HG03045 (cell line): Measurements from ENCODE around the gene MIB1.
"Not testable (repeated sequence)": the region's sequence is repeated elsewhere in the genome, so short reads cannot be mapped to it uniquely, and the experiment has no call there.

Experiments used
- ATAC-seq: cut with Tn5 transposase; IDR thresholded peaks from one replicate; pipeline ENCODE4 v1.9.1; 2021; ENCODE audit warnings: mild to moderate bottlenecking, moderate library complexity; ENCODE audit not compliant: unreplicated experiment

The MIB1 gene

DNA sequence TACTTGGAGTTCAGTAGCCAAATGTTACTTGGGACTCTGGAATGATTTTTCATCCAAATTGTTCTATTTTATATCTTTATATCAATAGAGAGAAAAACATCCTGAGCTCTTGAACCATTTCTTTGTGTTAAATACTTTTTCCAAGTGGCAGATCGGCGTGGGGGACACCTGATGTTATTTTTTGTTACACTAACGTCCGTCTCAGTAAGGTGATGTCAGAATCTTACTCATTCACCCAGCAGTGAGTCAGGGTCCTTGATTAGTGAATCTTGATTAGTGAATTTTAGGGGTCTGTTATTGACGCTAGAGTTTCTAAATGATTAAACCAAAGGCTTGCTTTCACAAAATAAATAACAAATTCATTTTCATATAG is 1.7 kb downstream of the MIB1 start:
- no peak for ATAC-seq

DNA sequence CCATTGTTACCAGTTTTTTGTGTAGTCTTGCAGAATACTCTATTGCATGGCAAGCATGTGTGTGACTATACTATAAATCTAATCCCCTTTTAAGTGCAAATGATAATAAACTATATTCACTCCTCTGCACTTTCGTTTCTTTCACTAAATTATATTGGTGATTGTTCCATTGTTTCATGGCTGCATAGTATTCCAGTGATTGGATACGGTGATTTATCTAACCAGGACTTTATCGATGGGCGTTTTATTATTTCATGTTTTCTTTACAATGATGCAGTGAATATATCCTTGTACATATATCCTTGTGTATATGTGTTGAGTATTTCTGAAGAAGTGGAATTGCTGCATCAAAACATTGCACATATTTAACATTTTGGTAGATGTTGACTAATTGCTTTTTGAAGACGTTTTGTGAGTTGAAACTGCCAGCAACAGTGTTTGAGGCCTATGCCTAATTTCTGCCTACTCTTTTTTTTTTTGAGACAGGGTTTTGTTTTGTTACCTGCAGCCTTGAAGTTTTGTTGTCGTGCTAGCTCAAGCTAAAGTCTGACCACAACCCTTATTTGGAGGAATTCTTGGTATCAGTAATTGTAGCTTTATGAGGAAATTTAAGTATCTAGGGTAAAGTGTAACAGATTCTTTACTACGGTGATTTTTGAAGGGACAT is 2.7 kb downstream of the MIB1 start:
- no peak for ATAC-seq

DNA sequence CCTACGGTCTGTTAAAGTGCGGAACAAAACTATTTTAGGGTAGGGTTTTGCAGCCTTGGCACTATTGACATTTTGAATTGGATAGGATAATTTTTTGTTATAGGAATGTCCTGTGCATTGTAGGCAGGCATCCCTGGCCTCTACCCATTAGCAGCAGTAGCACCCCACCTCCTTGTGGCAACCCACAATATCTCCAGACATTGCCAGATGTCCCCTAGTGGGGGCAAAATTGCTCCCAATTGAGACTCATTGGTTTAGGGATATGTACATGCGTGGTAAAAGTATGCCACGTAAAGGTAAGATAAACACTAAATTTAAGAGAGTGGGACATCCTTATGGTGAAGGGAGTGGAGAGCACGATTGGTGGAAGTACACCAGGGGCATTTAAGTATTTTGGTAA is 4.6 kb downstream of the MIB1 start:
- no peak for ATAC-seq

DNA sequence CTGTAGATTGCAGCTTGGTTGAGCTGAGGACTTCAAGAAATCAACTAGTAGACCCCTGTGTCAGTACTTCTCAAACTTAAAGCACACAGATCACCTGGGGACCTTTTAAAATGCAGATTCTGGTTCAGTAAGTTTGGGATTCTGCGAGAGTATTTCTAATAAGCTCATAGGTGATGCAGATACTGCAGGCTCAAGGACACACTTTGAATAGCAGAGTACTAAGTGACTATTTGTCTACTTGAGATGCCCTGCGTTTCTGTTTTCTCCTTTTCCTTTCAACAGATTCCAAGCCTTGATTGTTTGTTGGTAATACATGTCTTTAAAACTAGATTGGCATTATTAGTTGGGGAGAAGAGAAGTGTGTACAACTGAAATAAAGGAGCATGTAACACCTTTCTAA is 6.7 kb downstream of the MIB1 start:
- ATAC-seq = no peak

DNA sequence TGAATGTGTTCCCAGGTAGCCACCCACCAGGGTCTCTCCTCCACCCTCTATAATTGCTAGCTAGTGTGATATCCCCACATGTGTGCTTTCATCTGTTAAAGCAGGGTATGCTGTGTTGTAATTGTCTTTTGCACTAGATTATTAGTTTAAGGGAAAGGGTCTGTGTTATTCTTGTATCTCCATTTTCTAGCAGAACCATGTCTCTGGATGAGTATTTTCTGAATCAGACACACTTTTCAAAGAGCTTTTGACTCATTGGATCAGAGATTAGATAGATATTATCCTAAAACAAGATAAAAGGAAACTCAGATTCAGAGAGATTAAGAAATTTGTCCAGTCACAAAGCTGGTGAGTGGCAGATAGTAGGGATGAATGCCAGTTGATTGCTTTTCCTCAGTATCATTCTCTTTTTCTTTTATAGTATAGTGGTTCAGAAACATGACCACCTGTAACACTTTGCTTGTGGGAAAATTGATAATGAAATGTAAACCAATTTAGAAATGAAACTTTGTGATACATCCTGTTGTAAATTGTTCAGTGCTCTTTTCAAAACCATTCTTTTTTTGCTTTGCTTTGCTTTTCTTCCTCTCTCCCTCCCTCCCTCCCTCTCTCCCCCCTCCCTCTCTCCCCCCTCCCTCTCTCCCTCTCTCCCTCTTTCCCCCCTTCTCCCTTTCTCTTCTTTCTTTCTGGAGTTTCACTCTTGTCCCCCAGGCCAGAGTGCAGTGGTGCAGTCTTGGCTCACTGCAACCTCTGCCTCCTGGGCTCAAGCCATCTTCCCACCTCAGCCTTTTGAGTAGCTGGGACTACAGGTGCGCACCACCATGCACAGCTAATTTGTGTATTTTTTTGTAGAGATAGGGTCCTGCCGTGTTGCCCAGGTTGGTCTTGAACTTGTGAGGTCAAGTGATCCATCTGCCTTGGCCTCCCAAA is 7.4 kb downstream of the MIB1 start:
- no peak for ATAC-seq

DNA sequence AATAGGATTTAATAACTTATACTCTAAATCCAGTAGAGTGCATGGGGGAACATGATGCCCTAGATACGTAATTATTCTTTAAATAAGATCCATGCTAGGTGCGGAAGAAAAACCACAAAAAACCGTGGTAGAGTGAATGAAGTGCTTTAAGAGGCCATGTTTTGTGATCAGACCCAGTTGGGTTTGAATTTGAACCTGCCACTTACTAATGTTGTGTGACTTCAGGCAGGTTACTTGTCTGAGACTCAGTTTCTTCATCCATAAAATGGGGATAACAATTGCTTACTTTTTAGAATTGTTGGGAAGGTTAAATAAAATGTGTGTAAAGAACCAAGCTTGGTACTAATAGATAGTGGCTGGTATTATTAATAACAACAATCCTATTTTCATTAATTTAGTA is 17.2 kb downstream of the MIB1 start:
- no peak for ATAC-seq

DNA sequence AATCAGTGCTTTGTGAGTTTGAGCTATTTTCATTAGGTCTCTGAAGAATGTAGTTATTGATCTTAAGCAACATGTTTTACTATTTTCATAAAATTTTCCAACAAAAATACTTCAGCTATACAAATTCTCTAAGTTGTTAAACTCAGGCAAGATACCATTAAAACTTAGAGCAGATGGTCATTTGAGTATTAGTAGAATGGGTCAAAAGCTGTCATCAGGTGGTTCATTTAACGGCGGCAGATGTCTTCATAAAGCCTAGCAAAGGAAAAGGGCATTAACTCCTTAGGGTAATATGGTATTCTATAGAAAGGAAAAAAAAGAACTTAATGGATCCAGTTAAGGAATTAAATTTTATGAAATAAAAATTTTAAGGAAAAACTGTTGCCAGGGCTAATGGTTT is 19.2 kb downstream of the MIB1 start:
- no peak for ATAC-seq

DNA sequence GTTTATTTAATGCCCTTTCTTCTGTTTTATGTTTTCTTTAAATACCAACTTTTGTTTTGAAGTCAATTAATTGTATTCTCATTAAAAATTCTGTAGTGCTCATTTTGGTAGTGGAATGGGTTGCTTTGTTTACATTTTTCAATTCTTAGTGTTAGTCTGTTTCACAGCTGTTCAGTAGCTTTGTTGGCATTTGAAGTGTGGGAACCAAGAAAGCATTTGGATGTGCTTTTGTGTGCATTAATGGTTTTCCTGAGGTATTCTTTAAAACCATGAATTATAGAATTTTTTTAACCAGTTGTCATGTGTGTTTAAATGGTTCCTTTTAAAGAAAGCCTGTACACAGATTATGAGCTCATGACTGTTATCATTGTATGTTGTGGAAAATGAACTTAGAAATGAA is 19.7 kb downstream of the MIB1 start:
- no peak for ATAC-seq

DNA sequence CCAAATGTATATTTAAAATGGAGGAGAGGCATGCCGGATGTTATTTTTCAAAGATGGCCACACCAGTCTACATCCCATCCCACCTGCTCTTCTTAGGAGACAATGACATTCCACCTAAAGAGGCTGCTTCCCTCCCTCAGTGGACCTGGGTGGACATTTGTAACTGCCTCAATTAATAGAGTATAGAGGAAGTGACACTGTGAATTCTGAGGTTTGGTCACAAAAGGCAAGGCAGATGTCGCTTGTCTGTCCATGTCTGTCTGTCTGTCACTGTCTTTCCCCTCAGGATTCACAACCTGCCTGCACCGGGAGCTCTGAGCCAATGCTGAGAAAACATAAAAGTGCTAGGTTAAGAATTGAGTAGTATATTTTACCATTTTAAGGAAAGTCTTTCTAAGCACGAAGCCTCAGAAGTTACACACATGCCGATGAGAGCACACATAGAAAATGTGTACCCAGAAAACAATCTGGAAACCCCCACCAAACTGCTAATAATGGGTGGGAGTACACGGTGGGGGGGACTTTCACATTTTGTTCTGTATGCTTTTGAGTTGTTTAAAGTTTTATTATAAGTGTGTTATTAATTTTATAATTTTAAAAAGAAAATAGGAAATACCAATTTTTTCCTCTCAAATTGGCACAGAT is 21.0 kb downstream of the MIB1 start:
- ATAC-seq = no peak

DNA sequence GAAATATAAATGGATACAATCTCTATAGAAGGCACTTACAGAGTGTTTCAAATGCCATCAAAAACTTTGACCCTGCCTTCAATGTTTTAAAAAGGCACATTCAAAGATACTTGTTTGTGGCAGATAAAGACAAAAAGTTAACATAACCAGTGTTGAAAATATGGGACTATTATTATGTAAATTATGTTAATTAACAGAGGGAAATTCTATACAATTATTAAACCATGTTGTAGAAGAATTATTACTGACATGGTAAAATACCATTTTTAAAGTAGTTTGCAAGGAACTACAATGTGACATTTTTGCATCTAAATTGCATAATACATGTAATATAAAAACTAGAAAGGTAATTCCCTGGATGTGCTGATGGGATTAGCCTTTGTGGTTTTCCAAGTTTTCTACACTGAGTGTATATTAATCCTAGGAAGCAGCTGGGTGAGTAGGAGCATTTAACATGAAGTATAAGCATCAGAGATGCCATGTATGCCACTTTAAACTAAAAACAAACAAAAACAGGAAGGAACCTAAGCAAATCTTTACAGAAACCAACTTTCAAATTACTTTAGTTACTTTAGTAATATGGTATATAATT is 21.7 kb downstream of the MIB1 start:
- ATAC-seq = no peak

DNA sequence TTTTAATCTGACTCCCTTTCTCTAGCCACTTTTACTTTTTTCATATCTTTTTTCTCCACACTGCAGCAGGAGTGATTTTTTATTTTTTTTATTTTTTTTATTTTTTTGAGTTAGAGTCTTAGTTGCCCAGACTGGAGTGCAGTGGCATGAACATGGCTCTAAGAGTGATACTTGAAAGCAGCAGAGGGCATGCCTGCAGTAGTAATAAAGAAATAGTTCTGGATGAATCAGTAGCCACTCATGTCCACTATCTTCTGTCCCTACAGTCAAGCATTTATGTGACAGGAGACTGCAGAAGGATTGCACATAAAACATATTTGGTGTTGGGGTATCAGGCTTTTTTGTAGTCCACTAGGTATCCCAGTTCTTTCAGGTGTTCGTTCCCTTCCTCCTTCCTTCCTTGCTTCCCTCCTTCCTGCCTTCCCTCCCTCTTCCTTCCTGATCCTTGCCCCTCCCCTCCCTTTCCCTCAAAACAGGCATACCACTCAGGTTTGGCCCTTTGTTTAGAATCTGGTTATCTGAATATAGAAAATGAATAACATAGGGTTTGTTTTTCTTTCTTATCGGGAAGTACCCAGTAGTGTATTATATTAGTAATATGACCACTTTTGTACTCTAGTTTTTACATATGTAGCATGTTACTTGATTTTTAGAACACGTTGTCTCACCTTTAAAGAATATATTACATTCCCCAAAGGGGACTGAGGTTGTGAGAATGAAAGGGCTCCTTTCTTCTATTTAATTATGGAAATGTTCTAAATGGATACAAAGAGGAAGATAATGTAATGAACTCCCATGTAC is 23.5 kb downstream of the MIB1 start:
- no peak for ATAC-seq

DNA sequence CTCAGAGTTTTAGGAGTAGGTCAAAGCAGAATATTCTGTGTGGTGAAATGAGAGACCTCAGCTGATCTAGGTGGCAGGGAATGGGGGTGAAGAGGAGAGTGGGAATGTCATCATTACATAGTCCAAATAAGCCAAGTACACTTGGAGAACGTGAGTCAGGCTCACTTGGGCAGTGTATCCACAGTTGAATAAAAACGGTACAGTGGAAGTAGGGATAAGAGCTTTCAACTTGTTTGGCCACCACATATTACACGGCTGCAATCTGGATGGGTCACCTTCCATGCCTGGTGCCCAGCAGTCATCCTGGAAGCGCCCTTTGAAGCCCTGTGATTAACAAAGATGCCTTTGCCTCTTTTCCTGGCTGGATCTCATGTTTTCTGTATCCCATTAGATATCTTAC is 28.6 kb downstream of the MIB1 start:
- no peak for ATAC-seq

DNA sequence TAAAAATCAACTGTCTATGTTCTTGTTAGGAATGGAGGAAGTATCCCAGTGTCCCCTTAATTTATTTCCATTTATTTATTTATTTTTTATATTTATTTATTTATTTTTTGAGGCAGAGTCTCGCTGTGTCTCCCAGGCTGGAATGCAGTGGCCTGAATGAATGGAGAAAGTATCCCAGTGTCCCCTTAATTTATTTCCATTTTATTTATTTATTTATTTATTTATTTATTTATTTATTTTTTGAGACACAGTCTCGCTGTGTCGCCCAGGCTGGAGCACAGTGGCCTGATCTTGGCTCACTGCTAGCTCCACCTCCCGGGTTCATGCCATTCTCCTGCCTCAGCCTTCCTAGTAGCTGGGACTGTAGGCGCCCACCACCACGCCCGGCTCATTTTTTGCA is 34.1 kb downstream of the MIB1 start:
- ATAC-seq = no peak

DNA sequence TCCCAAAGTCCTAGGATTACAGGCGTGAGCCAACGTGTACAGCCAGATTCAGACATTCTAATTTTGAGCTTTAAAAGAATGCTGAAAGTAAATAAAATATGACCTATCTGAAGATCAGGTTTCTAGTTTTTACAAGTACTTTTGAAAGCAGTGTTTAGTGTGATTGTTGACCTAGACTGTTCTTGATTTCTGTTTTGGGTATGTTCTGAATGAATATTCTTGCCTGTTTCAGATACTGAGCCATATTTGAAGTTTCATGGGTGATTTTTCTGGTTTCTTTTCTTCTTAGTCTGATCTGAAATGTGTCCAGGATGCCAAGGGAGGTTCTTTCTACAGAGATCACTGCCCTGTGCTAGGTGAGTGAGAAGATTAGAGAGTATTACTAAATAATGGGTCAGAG is 37.2 kb downstream of the MIB1 start:
- ATAC-seq = peak; percentile 71

DNA sequence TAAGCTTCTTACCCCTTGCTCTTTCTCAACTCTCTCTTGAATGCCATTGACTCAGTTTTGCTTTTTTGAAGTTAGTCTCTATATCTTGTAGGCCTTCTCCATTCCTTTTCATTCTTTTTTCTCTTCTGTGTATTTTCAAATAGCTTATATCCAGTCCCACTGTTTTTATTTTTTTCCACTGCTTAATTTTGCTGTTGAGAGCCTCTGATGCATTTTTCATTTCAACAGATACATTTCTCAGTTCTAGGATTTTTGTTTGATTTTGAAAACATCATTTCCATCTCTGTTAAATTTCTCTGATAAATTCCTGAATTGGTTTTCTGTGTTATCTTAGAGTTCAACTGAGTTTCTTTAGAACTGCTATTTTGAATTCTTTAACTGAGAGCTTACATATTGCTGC is 45.9 kb downstream of the MIB1 start:
- no peak for ATAC-seq

DNA sequence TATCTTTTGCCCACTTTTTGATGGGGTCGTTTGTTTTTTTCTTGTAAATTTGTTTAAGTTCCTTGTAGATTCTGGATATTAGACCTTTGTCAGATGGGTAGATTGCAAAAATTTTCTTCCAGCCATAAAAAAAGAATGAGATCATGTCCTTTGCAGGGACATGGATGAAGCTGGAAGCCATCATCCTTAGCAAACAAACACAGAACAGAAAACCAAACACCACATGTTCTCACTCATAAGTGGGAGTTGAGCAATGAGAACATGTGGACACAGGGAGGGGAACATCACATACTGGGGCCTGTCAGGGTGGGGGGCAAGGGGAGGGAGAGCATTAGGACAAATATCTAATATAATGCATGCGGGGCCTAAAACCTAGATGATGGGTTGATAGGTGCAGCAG is 55.5 kb downstream of the MIB1 start:
- not testable (repeated sequence) for ATAC-seq

DNA sequence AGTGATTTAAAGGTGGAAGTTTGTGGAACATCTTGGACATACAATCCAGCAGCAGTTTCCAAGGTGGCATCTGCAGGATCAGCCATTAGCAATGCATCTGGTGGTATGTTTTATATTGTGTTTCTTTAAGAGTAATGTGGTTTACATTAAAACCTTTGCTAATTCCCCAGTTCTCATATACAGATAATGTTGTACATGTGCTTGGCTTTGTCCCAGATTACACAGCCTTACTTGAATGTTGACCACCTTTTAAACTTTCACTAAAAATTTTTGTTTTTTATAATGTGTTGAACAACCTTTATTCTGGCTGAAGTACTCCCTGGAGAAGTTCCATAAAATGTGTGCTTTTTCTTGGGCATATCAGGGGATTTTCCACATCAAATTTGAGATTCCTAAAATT is 57.5 kb downstream of the MIB1 start:
- no peak for ATAC-seq

DNA sequence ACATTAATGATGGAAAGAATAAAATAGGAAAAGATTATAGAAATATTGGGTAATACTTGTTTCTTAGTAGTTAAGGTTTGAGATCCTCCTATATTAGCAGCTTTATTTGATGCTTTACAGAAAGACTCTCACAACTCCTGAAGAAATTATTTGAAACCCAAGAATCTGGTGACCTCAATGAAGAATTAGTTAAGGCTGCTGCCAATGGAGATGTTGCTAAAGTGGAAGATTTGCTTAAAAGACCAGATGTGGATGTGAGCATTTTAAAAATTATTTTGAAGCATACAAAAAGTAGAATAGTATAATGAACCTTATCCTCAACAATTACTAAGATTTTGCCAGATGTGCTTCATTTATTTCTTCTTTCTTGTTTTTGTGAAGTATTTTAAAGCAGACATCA is 59.1 kb downstream of the MIB1 start:
- ATAC-seq = no peak

DNA sequence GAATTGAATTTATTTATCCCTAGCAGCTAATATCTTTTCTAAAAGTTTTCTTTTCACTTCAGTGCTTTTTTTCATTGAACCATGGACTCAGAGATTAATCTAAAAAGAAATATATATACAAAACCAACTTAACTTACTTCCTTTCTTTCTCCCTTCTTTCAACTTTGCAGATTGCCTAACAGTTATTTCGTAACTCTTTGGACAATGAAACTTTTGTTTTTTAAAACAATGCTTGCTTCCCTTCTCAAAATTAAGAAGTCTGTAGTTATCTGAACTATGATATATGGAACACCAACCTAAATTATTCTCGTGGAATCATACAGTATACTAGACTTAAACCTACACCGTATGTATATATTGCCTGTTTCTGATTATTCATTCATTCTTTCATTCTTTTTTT is 62.9 kb downstream of the MIB1 start:
- no peak for ATAC-seq

DNA sequence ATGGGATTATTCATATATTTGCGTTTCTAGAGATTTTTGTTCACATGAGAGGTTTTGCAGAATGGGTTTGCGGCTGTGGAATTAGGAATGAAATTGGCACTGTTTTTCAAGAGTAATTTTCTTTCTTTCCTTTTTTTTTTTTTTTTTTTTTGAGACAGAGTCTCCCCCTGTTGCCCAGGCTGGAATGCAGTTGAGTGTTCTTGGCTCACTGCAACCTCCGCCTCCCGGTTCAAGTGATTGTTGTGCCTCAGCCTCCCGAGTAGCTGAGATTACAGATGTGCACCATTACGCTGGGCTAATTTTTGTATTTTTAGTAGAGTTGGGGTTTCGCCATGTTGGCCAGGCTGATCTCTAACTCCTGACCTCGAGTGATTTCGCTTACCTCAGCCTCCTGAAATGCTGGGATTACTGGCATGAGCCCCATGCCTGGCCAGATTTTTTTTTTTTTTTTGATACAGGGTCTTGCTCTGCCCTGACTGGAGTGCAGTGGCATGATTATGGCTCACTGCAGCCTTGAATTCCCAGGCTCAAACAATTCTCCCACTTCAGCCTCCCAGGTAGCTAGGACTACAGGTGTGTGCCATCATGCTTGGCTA is 65.3 kb downstream of the MIB1 start:
- no peak for ATAC-seq
